Skeletal muscle tissue (tissue), 4 donors: ENCODE data around the gene DNMT3A. TPM values are rescaled to one million over a fixed set of nuclear protein-coding genes. Genes with fewer than 3 reads are reported as not detected.

Experiments used
- H3K27ac ChIP-seq: one replicate; pipeline ENCODE4 v1.7.0; 2013; ENCODE audit warnings: mild to moderate bottlenecking, low read depth, low read length, inconsistent platforms
- H3K27me3 ChIP-seq, 3 donors: one replicate each; pipeline ENCODE4 v1.7.0; 2013; ENCODE audit warnings: low read length in 3 of 3; ENCODE audit not compliant: control insufficient read depth in 3 of 3, insufficient read depth in 3 of 3
- H3K36me3 ChIP-seq, 3 donors: one replicate each; pipeline ENCODE4 v1.7.0; 2013; ENCODE audit warnings: low read length in 3 of 3; ENCODE audit not compliant: control insufficient read depth in 3 of 3, insufficient read depth in 3 of 3
- H3K4me1 ChIP-seq, 3 donors: one replicate each; pipeline ENCODE4 v1.7.0; 2013; ENCODE audit warnings: low read length in 3 of 3, mild to moderate bottlenecking in 3 of 3; ENCODE audit not compliant: control insufficient read depth in 3 of 3, insufficient read depth in 3 of 3
- H3K4me3 ChIP-seq, 3 donors: one replicate each; pipeline ENCODE4 v1.7.0; 2013; ENCODE audit warnings: low read length in 3 of 3
- H3K9ac ChIP-seq, 3 donors: one replicate each; pipeline ENCODE4 v1.7.0; 2013; ENCODE audit warnings: low read length in 3 of 3, mild to moderate bottlenecking in 3 of 3, moderate library complexity in 2 of 3, low read depth in 1 of 3
- H3K9me3 ChIP-seq, 3 donors: one replicate each; pipeline ENCODE4 v1.7.0; 2013; ENCODE audit warnings: low read length in 3 of 3; ENCODE audit not compliant: control insufficient read depth in 3 of 3
- total RNA-seq: library from RNA; depleted of rRNA; stranded (reverse); fragments of >200 nt; gene quantifications from one replicate; pipeline ENCODE4 v1.2.3, GENCODE V29; 2014
- donor health status: Osteomylitis.

The DNMT3A gene
- total RNA-seq, 1 donor from 2014 or later, result 62.1 TPM

- peaks cover 8 to 11% (median 10%) of the 10 kb centered on the region in 3 donors for H3K36me3 ChIP-seq
- no peaks in the 10 kb centered on the region for H3K9me3 ChIP-seq
- peak overlapping the region; percentile 45 for H3K27ac ChIP-seq
- peaks cover 59 to 82% (median 75%) of the 10 kb centered on the region in 3 donors for H3K4me1 ChIP-seq
- H3K9ac ChIP-seq, result no peak overlapping the region
- no peaks in the 10 kb centered on the region for H3K27me3 ChIP-seq
- no peak overlapping the region for H3K4me3 ChIP-seq
Observed at GRCh38 chr2:25293145-25293544, 48.6 kb downstream of the DNMT3A start.

GRCh38 chr2:25292408-25292807, 49.3 kb downstream of the DNMT3A start:
- Histone ChIP-seq H3K27ac (peak overlapping the region; percentile 45), H3K9ac (no peak overlapping the region), H3K4me1 (peaks cover 59 to 76% (median 70%) of the 10 kb centered on the region in 3 donors), H3K27me3 (no peaks in the 10 kb centered on the region), H3K9me3 (no peaks in the 10 kb centered on the region), H3K36me3 (peaks cover 7 to 10% (median 8%) of the 10 kb centered on the region in 3 donors), H3K4me3 (no peak overlapping the region)

GRCh38 chr2:25290811-25291495, 50.8 kb downstream of the DNMT3A start:
- peaks cover 0 to under 1% (median 0%) of the 10 kb centered on the region in 3 donors for H3K36me3 ChIP-seq
- H3K27me3 ChIP-seq, result no peaks in the 10 kb centered on the region
- peaks cover 46 to 68% (median 67%) of the 10 kb centered on the region in 3 donors for H3K4me1 ChIP-seq
- H3K9me3 ChIP-seq, result no peaks in the 10 kb centered on the region
- peak overlapping the region in 1 of 3 donors; percentile 68 for H3K9ac ChIP-seq
- H3K27ac ChIP-seq, result peak overlapping the region; percentile 34
- H3K4me3 ChIP-seq, result peak overlapping the region in 2 of 3 donors; percentile 37 to 49

GRCh38 chr2:25286723-25287483, 54.8 kb downstream of the DNMT3A start:
- H3K27ac ChIP-seq, result no peak overlapping the region

GRCh38 chr2:25286025-25286400, 55.7 kb downstream of the DNMT3A start:
- H3K9me3 ChIP-seq, result no peaks in the 10 kb centered on the region
- peaks cover 16 to 34% (median 31%) of the 10 kb centered on the region in 3 donors for H3K4me1 ChIP-seq
- no peak overlapping the region for H3K9ac ChIP-seq
- H3K36me3 ChIP-seq, result peaks cover 14 to 18% (median 17%) of the 10 kb centered on the region in 3 donors
- no peaks in the 10 kb centered on the region for H3K27me3 ChIP-seq
- H3K27ac ChIP-seq, result no peak overlapping the region
- H3K4me3 ChIP-seq, result no peak overlapping the region

More at GRCh38 chr2:25286723-25287483, 54.8 kb downstream of the DNMT3A start:
- H3K4me1 ChIP-seq, result peaks cover 21 to 40% (median 38%) of the 10 kb centered on the region in 3 donors
- no peak overlapping the region for H3K9ac ChIP-seq
- H3K27me3 ChIP-seq, result no peaks in the 10 kb centered on the region
- H3K9me3 ChIP-seq, result no peaks in the 10 kb centered on the region
- H3K36me3 ChIP-seq, result peaks cover 11 to 13% (median 12%) of the 10 kb centered on the region in 3 donors
- H3K4me3 ChIP-seq, result no peak overlapping the region

- H3K4me1 ChIP-seq, result peaks cover 12 to 35% (median 25%) of the 10 kb centered on the region in 3 donors
- no peak overlapping the region for H3K27ac ChIP-seq
- no peaks in the 10 kb centered on the region for H3K9me3 ChIP-seq
- H3K27me3 ChIP-seq, result no peaks in the 10 kb centered on the region
- H3K9ac ChIP-seq, result no peak overlapping the region
- H3K4me3 ChIP-seq, result no peak overlapping the region
- peaks cover 17 to 21% (median 20%) of the 10 kb centered on the region in 3 donors for H3K36me3 ChIP-seq
Observed at GRCh38 chr2:25285265-25286024, 56.3 kb downstream of the DNMT3A start.

- Histone ChIP-seq H3K4me1 (peaks cover 13 to 38% (median 26%) of the 10 kb centered on the region in 3 donors), H3K4me3 (no peak overlapping the region), H3K9me3 (no peaks in the 10 kb centered on the region), H3K27ac (no peak overlapping the region), H3K36me3 (peaks cover 17 to 23% (median 22%) of the 10 kb centered on the region in 3 donors), H3K27me3 (no peaks in the 10 kb centered on the region), H3K9ac (no peak overlapping the region)
Observed at GRCh38 chr2:25284756-25285155, 57.0 kb downstream of the DNMT3A start.

- peaks cover 18 to 43% (median 30%) of the 10 kb centered on the region in 3 donors for H3K4me1 ChIP-seq
- no peak overlapping the region for H3K4me3 ChIP-seq
- peaks cover 17 to 23% (median 22%) of the 10 kb centered on the region in 3 donors for H3K36me3 ChIP-seq
Observed at GRCh38 chr2:25283921-25284320, 57.8 kb downstream of the DNMT3A start.

GRCh38 chr2:25281941-25282340, 59.8 kb downstream of the DNMT3A start:
- no peaks in the 10 kb centered on the region for H3K27me3 ChIP-seq
- no peak overlapping the region for H3K4me3 ChIP-seq
- no peak overlapping the region for H3K9ac ChIP-seq
- H3K9me3 ChIP-seq, result no peaks in the 10 kb centered on the region
- H3K27ac ChIP-seq, result no peak overlapping the region
- peaks cover 17 to 23% (median 22%) of the 10 kb centered on the region in 3 donors for H3K36me3 ChIP-seq
- H3K4me1 ChIP-seq, result peaks cover 34 to 58% (median 43%) of the 10 kb centered on the region in 3 donors

More at GRCh38 chr2:25283921-25284320, 57.8 kb downstream of the DNMT3A start:
- H3K9me3 ChIP-seq, result no peaks in the 10 kb centered on the region
- no peak overlapping the region for H3K27ac ChIP-seq
- H3K9ac ChIP-seq, result no peak overlapping the region
- no peaks in the 10 kb centered on the region for H3K27me3 ChIP-seq
